Measurements from ENCODE around the gene ERVFRD-1. TPM values are rescaled to one million over a fixed set of nuclear protein-coding genes. Genes with fewer than 3 reads are reported as not detected.
A peak's percentile ranks its signal among the peaks of the same experiment; 100 is the strongest.

The ERVFRD-1 gene
- total and polyA plus RNA-seq, 2 of the 13 experiments (the other 11 are each of a cell fraction or from before 2014, with no cell fraction given) = not detected

GRCh38 chr6:11094411-11094851 lies 17.1 kb downstream of the ERVFRD-1 start (continued):
- TF ChIP-seq ATF4 (CRISPR knock-in tag; IDR thresholded peaks at IDR 0.05) (peak in 1 of 2 experiments; percentile 14; a peak in 1 of 4 replicates), ZNF512 (CRISPR knock-in tag; IDR thresholded peaks at IDR 0.05) (peak; percentile 41; the same call in 1 of the 2 replicates), PRMT3 (CRISPR knock-in tag; IDR thresholded peaks at IDR 0.05; ENCODE audit: borderline replicate concordance, low read depth) (peak; percentile 85; the same call in 1 of the 2 replicates), ARID4A (CRISPR knock-in tag; IDR thresholded peaks at IDR 0.05; ENCODE audit: borderline replicate concordance) (no peak), MXD1 (CRISPR knock-in tag; IDR thresholded peaks at IDR 0.05) (no peak), NFATC3 (CRISPR knock-in tag; IDR thresholded peaks at IDR 0.05) (0 out of 2 replicates have a peak, but pooled peaks have one; percentile 54), ZNF879 (CRISPR knock-in tag; IDR thresholded peaks at IDR 0.05) (no peak), ZNF570 (CRISPR knock-in tag; IDR thresholded peaks at IDR 0.05; ENCODE audit: borderline replicate concordance) (no peak), FOXP4 (CRISPR knock-in tag; IDR thresholded peaks at IDR 0.05) (no peak), IRF2 (CRISPR knock-in tag; IDR thresholded peaks at IDR 0.05) (peak; percentile 53; the same call in 1 of the 2 replicates), IKZF4 (CRISPR knock-in tag; IDR thresholded peaks at IDR 0.05; ENCODE audit: borderline replicate concordance, low read depth, not compliant biosample characterization) (peak; percentile 52), BCL6 (CRISPR knock-in tag; IDR thresholded peaks at IDR 0.05) (peak; percentile 12; the same call in 1 of the 2 replicates), ZNF558 (CRISPR knock-in tag; IDR thresholded peaks at IDR 0.05; ENCODE audit: borderline replicate concordance) (no peak), MLLT10 (CRISPR knock-in tag; IDR thresholded peaks at IDR 0.05) (no peak), ZNF572 (CRISPR knock-in tag; IDR thresholded peaks at IDR 0.05) (peak; percentile 59; the same call in 1 of the 2 replicates), ZBTB25 (CRISPR knock-in tag; IDR thresholded peaks at IDR 0.05) (no peak; the same call in 1 of the 2 replicates)

All from HepG2 (cell line).